Measurements from ENCODE around the gene EMILIN2. TPM values are rescaled to one million over a fixed set of nuclear protein-coding genes. Genes with fewer than 3 reads are reported as not detected.

The EMILIN2 gene
- total RNA-seq, 3 donors from 2014 or later = 19.2 to 22.3 (median 21.5) TPM

GRCh38 chr18:2893676-2894075 is 46.9 kb downstream of the EMILIN2 start:
- no peak for ATAC-seq
- DNase-seq = no peak
- Mint-ChIP-seq H3K27me3 (ENCODE audit: low read depth) (no peaks in the 10 kb centered on the region), H3K4me1 (ENCODE audit: low read depth) (peaks cover 42% of the 10 kb centered on the region), H3K9me3 (peaks cover 4% of the 10 kb centered on the region), H3K36me3 (ENCODE audit: insufficient read depth) (no peaks in the 10 kb centered on the region), H3K4me3 (no peak overlapping the region)

GRCh38 chr18:2894131-2894840 is 47.5 kb downstream of the EMILIN2 start:
- H3K27me3 Mint-ChIP-seq (ENCODE audit: low read depth) = no peaks in the 10 kb centered on the region
- H3K9me3 Mint-ChIP-seq = peaks cover 4% of the 10 kb centered on the region
- ATAC-seq (no peak), DNase-seq (no peak)
- H3K4me1 Mint-ChIP-seq (ENCODE audit: low read depth) = peaks cover 40% of the 10 kb centered on the region
- no peaks in the 10 kb centered on the region for H3K36me3 Mint-ChIP-seq (ENCODE audit: insufficient read depth)
- no peak overlapping the region for H3K4me3 Mint-ChIP-seq

GRCh38 chr18:2894841-2895370 is 48.1 kb downstream of the EMILIN2 start:
- H3K4me1 Mint-ChIP-seq (ENCODE audit: low read depth) = peaks cover 37% of the 10 kb centered on the region
- H3K27me3 Mint-ChIP-seq (ENCODE audit: low read depth) = no peaks in the 10 kb centered on the region
- no peaks in the 10 kb centered on the region for H3K36me3 Mint-ChIP-seq (ENCODE audit: insufficient read depth)
- ATAC-seq (no peak), DNase-seq (no peak)
- no peak overlapping the region for H3K4me3 Mint-ChIP-seq
- H3K9me3 Mint-ChIP-seq = peaks cover 4% of the 10 kb centered on the region

- H3K9me3 Mint-ChIP-seq = peaks cover 4% of the 10 kb centered on the region
- no peaks in the 10 kb centered on the region for H3K36me3 Mint-ChIP-seq (ENCODE audit: insufficient read depth)
- ATAC-seq = no peak
- H3K4me3 Mint-ChIP-seq = no peak overlapping the region
- no peaks in the 10 kb centered on the region for H3K27me3 Mint-ChIP-seq (ENCODE audit: low read depth)
- H3K4me1 Mint-ChIP-seq (ENCODE audit: low read depth) = peaks cover 32% of the 10 kb centered on the region
- DNase-seq = no peak
Observed at GRCh38 chr18:2895391-2895790, 48.6 kb downstream of the EMILIN2 start.

GRCh38 chr18:2896990-2897389 is 50.2 kb downstream of the EMILIN2 start:
- DNase-seq = no peak
- H3K4me1 Mint-ChIP-seq (ENCODE audit: low read depth) = peaks cover 16% of the 10 kb centered on the region
- ATAC-seq = no peak
- H3K27me3 Mint-ChIP-seq (ENCODE audit: low read depth) = no peaks in the 10 kb centered on the region
- H3K36me3 Mint-ChIP-seq (ENCODE audit: insufficient read depth) = no peaks in the 10 kb centered on the region
- no peaks in the 10 kb centered on the region for H3K9me3 Mint-ChIP-seq
- H3K4me3 Mint-ChIP-seq = no peak overlapping the region

GRCh38 chr18:2897448-2898185 is 50.8 kb downstream of the EMILIN2 start:
- no peak for DNase-seq
- H3K36me3 Mint-ChIP-seq (ENCODE audit: insufficient read depth) = no peaks in the 10 kb centered on the region
- no peaks in the 10 kb centered on the region for H3K27me3 Mint-ChIP-seq (ENCODE audit: low read depth)
- H3K4me1 Mint-ChIP-seq (ENCODE audit: low read depth) = peaks cover 12% of the 10 kb centered on the region
- no peak for ATAC-seq
- no peak overlapping the region for H3K4me3 Mint-ChIP-seq
- no peaks in the 10 kb centered on the region for H3K9me3 Mint-ChIP-seq

- no peaks in the 10 kb centered on the region for H3K9me3 Mint-ChIP-seq
- DNase-seq = no peak
- H3K36me3 Mint-ChIP-seq (ENCODE audit: insufficient read depth) = no peaks in the 10 kb centered on the region
- H3K4me1 Mint-ChIP-seq (ENCODE audit: low read depth) = peaks cover 8% of the 10 kb centered on the region
- ATAC-seq = no peak
- no peak overlapping the region for H3K4me3 Mint-ChIP-seq
- no peaks in the 10 kb centered on the region for H3K27me3 Mint-ChIP-seq (ENCODE audit: low read depth)
Observed at GRCh38 chr18:2898186-2898640, 51.4 kb downstream of the EMILIN2 start.

- peaks cover 6% of the 10 kb centered on the region for H3K4me1 Mint-ChIP-seq (ENCODE audit: low read depth)
- H3K9me3 Mint-ChIP-seq = no peaks in the 10 kb centered on the region
- no peaks in the 10 kb centered on the region for H3K27me3 Mint-ChIP-seq (ENCODE audit: low read depth)
- DNase-seq = no peak
- H3K4me3 Mint-ChIP-seq = no peak overlapping the region
- no peaks in the 10 kb centered on the region for H3K36me3 Mint-ChIP-seq (ENCODE audit: insufficient read depth)
- ATAC-seq = no peak
Observed at GRCh38 chr18:2900684-2901422, 54.0 kb downstream of the EMILIN2 start.

GRCh38 chr18:2901423-2901985 is 54.7 kb downstream of the EMILIN2 start:
- no peak overlapping the region for H3K4me3 Mint-ChIP-seq
- no peak for DNase-seq
- no peaks in the 10 kb centered on the region for H3K36me3 Mint-ChIP-seq (ENCODE audit: insufficient read depth)
- H3K4me1 Mint-ChIP-seq (ENCODE audit: low read depth) = peaks cover 7% of the 10 kb centered on the region
- no peaks in the 10 kb centered on the region for H3K27me3 Mint-ChIP-seq (ENCODE audit: low read depth)
- no peak for ATAC-seq
- no peaks in the 10 kb centered on the region for H3K9me3 Mint-ChIP-seq

- ATAC-seq (no peak), DNase-seq (no peak)
- H3K4me1 Mint-ChIP-seq (ENCODE audit: low read depth) = peaks cover 11% of the 10 kb centered on the region
- no peaks in the 10 kb centered on the region for H3K36me3 Mint-ChIP-seq (ENCODE audit: insufficient read depth)
- no peaks in the 10 kb centered on the region for H3K9me3 Mint-ChIP-seq
- no peak overlapping the region for H3K4me3 Mint-ChIP-seq
- H3K27me3 Mint-ChIP-seq (ENCODE audit: low read depth) = no peaks in the 10 kb centered on the region
Observed at GRCh38 chr18:2902327-2902726, 55.5 kb downstream of the EMILIN2 start.

- Mint-ChIP-seq H3K27me3 (ENCODE audit: low read depth) (no peaks in the 10 kb centered on the region), H3K4me3 (no peak overlapping the region), H3K4me1 (ENCODE audit: low read depth) (peaks cover 15% of the 10 kb centered on the region), H3K36me3 (ENCODE audit: insufficient read depth) (no peaks in the 10 kb centered on the region), H3K9me3 (no peaks in the 10 kb centered on the region)
- DNase-seq = no peak
- no peak for ATAC-seq
Observed at GRCh38 chr18:2903006-2903405, 56.2 kb downstream of the EMILIN2 start.

- peaks cover 15% of the 10 kb centered on the region for H3K4me1 Mint-ChIP-seq (ENCODE audit: low read depth)
- H3K4me3 Mint-ChIP-seq = peak overlapping the region; percentile 79
- no peaks in the 10 kb centered on the region for H3K9me3 Mint-ChIP-seq
- DNase-seq (peak; percentile 24), ATAC-seq (peak; percentile 47 to 48)
- no peaks in the 10 kb centered on the region for H3K36me3 Mint-ChIP-seq (ENCODE audit: insufficient read depth)
- H3K27me3 Mint-ChIP-seq (ENCODE audit: low read depth) = no peaks in the 10 kb centered on the region
Observed at GRCh38 chr18:2905854-2906703, 59.3 kb downstream of the EMILIN2 start.

- peak; percentile 30 for DNase-seq
- Mint-ChIP-seq H3K4me3 (peak overlapping the region; percentile 81), H3K27me3 (ENCODE audit: low read depth) (no peaks in the 10 kb centered on the region), H3K9me3 (no peaks in the 10 kb centered on the region), H3K4me1 (ENCODE audit: low read depth) (peaks cover 15% of the 10 kb centered on the region), H3K36me3 (ENCODE audit: insufficient read depth) (no peaks in the 10 kb centered on the region)
- peak; percentile 72 to 74 for ATAC-seq
Observed at GRCh38 chr18:2906704-2907549, 60.1 kb downstream of the EMILIN2 start.

Data from activated T-cell treated with anti-CD3 and anti-CD28 coated beads, Interleukin-2, amount 50 U/mL, for 4 hours (primary cell).